ENCODE data around the gene RASAL2.

- TF ChIP-seq CTCF (IDR thresholded peaks at IDR 0.05 in 8 of 11, conservative IDR thresholded peaks at IDR 0.05 in 3 of 11) = no peak
- TF ChIP-seq POLR2AphosphoS5 (IDR thresholded peaks at IDR 0.05) = no peak
These were observed 419.5 kb downstream of the RASAL2 start for GRCh38 chr1:178513278-178513983.

Data from spleen (tissue), 7 donors.